Colonic mucosa (tissue), 4 donors: Measurements from ENCODE around the gene GJA5. TPM values are rescaled to one million over a fixed set of nuclear protein-coding genes. Genes with fewer than 3 reads are reported as not detected.

Experiments used
- DNase-seq: peaks from one replicate; pipeline ENCODE4 v3.0.0-alpha.2; 2020
- H3K27ac ChIP-seq: fragments of 200-600 bp; one replicate; pipeline ENCODE4 v1.8.0; 2021
- H3K27me3 ChIP-seq: fragments of 200-600 bp; one replicate; pipeline ENCODE4 v1.8.0; 2021
- H3K36me3 ChIP-seq: fragments of 200-600 bp; one replicate; pipeline ENCODE4 v1.8.0; 2021
- H3K4me1 ChIP-seq: fragments of 200-600 bp; one replicate; pipeline ENCODE4 v1.8.0; 2021; ENCODE audit warnings: mild to moderate bottlenecking
- H3K4me3 ChIP-seq: fragments of 200-600 bp; one replicate; pipeline ENCODE4 v1.8.0; 2021
- H3K9ac ChIP-seq, 2 donors: one replicate each; pipeline ENCODE4 v1.7.0; 2013; ENCODE audit warnings: control low read depth in 2 of 2, low read depth in 2 of 2, low read length in 2 of 2
- H3K9me3 ChIP-seq: fragments of 200-600 bp; one replicate; pipeline ENCODE4 v1.8.0; 2021
- CTCF ChIP-seq: fragments of 200-600 bp; IDR thresholded peaks from one replicate; pipeline ENCODE4 v1.8.0; 2022; ENCODE audit warnings: antibody characterized with exemption, mild to moderate bottlenecking
- intact Hi-C: fragments of 100-400 bp; cut with DNase I; formaldehyde crosslinking; loops from one replicate; pipeline ENCODE4 v1.14.1; 2022
- total RNA-seq, 2 donors: library from RNA; stranded (reverse); fragmentation: NEBNext Ultra II Directional in 1 of 2; extraction: Animal tissue kit (Norgen Biotek cat#: 25700) in 1 of 2; gene quantifications; one replicate each; pipeline ENCODE4 v1.2.1, GENCODE V29; 2021
- donor health status: healthy.
- donor health status: DM: no; HTN: no; CAD: no.
- donor health status: DM: no; HTN: no; CAD: no.

Gene GJA5
- total RNA-seq, 2 donors from 2014 or later: 1.1 to 4.8 TPM

- TF ChIP-seq CTCF: no peak
- H3K9ac ChIP-seq: no peak overlapping the region
- intact Hi-C loops: no loop called here
- H3K36me3 ChIP-seq: no peaks in the 10 kb centered on the region
- no peak for DNase-seq
- no peak overlapping the region for H3K4me3 ChIP-seq
- no peaks in the 10 kb centered on the region for H3K9me3 ChIP-seq
- no peak overlapping the region for H3K27ac ChIP-seq
- H3K27me3 ChIP-seq: no peaks in the 10 kb centered on the region
- H3K4me1 ChIP-seq: no peaks in the 10 kb centered on the region
Observed at GRCh38 chr1:147762233-147763024, 2.0 kb upstream of the GJA5 start.

DNA sequence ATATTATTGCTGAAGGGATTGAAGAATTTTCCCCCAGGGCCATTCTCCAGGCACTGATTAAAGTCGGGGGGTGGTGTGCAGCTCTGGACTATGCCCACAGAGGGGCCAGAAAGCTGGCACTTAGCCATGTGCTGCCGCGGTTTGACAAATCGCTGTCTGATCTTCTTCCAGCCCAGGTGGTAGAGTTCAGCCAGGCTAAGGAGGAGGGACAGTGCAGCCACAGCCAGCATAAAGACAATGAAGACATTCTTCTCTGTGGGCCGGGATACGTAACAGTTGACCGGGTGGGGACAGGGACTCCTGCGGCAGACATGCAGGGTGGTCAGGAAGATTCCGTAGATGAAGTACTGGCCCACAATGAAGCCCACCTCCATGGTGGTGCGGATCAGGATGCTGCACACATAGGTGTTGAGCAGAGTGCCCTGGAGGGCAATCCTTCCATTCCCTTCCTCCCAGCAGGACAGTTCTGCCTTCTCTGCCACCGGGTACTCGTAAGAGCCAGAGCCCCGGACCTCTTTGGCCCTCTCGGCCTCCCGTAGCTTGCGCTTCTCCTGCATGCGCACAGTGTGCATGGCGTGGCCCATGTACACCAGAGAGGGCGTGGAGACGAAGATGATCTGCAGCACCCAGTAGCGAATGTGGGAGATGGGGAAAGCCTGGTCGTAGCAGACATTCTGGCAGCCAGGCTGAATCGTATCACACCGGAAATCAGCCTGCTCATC, 1.9 kb downstream of the GJA5 start:
- no peak for DNase-seq
- Histone ChIP-seq H3K9ac (no peak overlapping the region), H3K4me3 (no peak overlapping the region), H3K27ac (no peak overlapping the region), H3K36me3 (no peaks in the 10 kb centered on the region), H3K27me3 (no peaks in the 10 kb centered on the region), H3K4me1 (no peaks in the 10 kb centered on the region), H3K9me3 (no peaks in the 10 kb centered on the region)
- TF ChIP-seq CTCF: no peak
- intact Hi-C loops: no loop called here

DNA sequence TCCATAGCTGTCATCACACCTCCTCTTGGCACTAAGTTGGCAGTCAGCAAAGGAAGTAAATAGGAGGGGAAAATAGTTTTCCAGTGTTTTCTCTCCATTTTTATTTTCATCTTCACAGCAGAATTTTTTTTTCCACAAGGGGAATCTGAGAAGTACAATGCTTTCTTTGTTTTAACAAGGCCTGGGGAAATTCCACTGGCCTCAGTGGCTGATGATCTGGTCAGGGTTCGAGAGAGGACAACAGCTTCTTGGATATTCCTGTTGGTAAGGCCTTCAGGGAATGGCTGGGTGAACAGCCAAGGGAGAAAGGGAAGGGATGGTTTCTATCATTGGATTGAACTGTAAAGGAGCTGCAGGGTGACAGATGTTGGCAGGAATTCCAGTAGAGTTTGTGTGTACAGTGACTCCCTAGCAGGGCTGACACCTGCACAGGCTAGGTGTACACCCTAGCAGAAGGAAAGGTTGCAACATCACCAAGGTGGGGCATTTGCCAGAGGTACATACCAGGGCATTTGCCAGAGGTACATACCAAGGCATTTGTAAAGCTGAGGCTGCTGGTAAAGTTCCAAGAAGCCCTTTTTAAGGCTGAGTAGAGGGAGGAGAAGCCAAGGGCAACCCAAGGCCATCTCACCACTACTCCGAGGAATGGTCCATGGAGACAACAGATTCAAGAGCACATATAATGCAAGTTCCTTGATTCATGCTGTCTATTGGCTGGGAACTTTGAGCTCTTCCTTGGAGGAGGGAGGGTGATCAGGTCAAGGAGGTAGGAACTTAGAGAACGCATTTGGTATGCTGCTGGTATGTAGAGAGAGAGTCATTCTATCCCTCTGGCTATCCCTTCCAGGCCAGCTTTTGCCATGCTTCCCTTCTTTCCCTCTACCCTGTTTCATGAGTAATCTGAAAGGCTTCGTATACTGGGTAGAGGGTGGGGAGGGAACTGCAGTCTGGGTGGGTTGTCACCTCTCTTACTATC, 3.1 kb downstream of the GJA5 start:
- DNase-seq: no peak

GRCh38 chr1:147756341-147756740, 4.1 kb downstream of the GJA5 start:
- no peak for TF ChIP-seq CTCF
- DNase-seq: no peak
- intact Hi-C loops: no loop called here
- Histone ChIP-seq H3K9ac (no peak overlapping the region), H3K9me3 (no peaks in the 10 kb centered on the region), H3K4me1 (no peaks in the 10 kb centered on the region), H3K27ac (no peak overlapping the region), H3K4me3 (no peak overlapping the region), H3K36me3 (no peaks in the 10 kb centered on the region), H3K27me3 (no peaks in the 10 kb centered on the region)

More for the DNA sequence above, 3.1 kb downstream of the GJA5 start:
- Histone ChIP-seq H3K4me3 (no peak overlapping the region), H3K27me3 (no peaks in the 10 kb centered on the region), H3K36me3 (no peaks in the 10 kb centered on the region), H3K27ac (no peak overlapping the region), H3K9me3 (no peaks in the 10 kb centered on the region), H3K9ac (no peak overlapping the region), H3K4me1 (no peaks in the 10 kb centered on the region)
- no peak for TF ChIP-seq CTCF
- intact Hi-C loops: no loop called here

DNA sequence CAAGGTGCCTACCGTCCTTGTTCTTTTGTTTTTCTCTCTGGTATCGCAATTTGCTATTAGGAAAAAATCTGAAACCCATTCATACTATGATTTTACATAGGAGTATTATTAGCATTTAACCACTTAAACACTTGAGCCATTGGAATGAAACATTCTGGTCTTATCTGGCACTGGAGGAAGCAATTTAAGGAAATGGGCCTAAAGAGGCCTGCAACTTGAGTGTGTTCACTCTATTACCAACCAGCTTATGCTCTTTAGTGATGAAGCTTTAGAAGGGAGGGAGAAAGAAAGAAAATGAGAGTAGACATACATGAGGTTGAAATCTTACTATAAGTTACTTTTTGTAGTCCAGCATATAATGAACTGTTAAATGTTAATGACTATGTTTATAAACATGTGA, 5.7 kb downstream of the GJA5 start:
- H3K27ac ChIP-seq: no peak overlapping the region
- H3K36me3 ChIP-seq: no peaks in the 10 kb centered on the region
- H3K27me3 ChIP-seq: no peaks in the 10 kb centered on the region
- H3K9me3 ChIP-seq: no peaks in the 10 kb centered on the region
- H3K4me1 ChIP-seq: no peaks in the 10 kb centered on the region
- no peak for TF ChIP-seq CTCF
- intact Hi-C loops: no loop called here
- H3K4me3 ChIP-seq: no peak overlapping the region
- no peak overlapping the region for H3K9ac ChIP-seq
- DNase-seq: no peak
